ENCODE data around the gene RPS6KC1. TPM values are rescaled to one million over a fixed set of nuclear protein-coding genes. Genes with fewer than 3 reads are reported as not detected.

RPS6KC1 gene
- total and polyA plus RNA-seq, 9 donors = 6.8 to 24.6 (median 18.8) TPM

DNA sequence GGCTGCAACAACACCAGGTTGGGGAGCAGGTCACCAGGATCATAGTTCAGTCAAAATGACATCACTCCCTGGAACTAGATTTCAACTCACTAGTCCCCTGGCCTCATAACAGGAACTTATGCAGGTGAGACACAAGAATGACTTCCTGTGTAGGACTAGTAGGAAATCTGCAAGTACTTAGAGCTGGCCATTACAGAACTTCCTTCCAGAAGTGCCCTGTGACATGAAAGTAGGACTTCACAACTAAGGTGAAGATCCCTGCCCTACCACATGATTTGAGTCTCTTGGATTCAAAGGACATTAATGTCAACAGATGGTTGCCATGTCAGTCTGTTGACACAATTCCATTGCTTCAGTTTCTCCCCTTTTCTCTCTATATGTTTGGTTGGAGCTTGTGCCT lies 223.1 kb downstream of the RPS6KC1 start:
- H3K4me3 ChIP-seq = no peak overlapping the region
- DNase-seq = no peak
- H3K27me3 ChIP-seq = no peaks in the 10 kb centered on the region
- H3K27ac ChIP-seq = no peak overlapping the region
- H3K9me3 ChIP-seq = no peaks in the 10 kb centered on the region
- intact Hi-C loops (cut with DNase I) = no loop called here
- TF ChIP-seq EP300 (IDR thresholded peaks at IDR 0.05) = no peak
- TF ChIP-seq POLR2A (IDR thresholded peaks at IDR 0.05) = no peak
- TF ChIP-seq CTCF (IDR thresholded peaks at IDR 0.05) = no peak
- no peaks in the 10 kb centered on the region for H3K36me3 ChIP-seq
- H3K4me1 ChIP-seq (ENCODE audit: insufficient read depth) = no peaks in the 10 kb centered on the region

DNA sequence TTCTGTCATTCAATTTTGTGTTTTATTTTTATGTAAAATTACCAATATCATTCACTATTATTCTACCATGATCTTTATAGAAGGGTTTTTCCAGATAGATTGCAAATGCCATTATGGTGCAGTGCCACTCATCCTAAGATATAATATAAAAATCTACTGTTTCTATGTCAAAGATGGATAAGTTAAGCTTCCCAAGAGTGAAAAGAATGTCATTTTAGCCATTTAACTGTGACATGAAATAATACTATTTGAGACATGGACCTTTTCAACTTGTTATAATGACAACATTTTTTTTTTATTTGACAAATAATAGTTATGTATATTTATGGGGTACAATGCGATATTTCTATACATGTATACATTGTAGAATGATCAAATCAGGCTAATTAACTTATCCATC lies 224.3 kb downstream of the RPS6KC1 start:
- Histone ChIP-seq H3K36me3 (no peaks in the 10 kb centered on the region), H3K27me3 (no peaks in the 10 kb centered on the region), H3K27ac (no peak overlapping the region), H3K4me3 (no peak overlapping the region), H3K9me3 (no peaks in the 10 kb centered on the region), H3K4me1 (ENCODE audit: insufficient read depth) (no peaks in the 10 kb centered on the region)
- DNase-seq = no peak
- TF ChIP-seq EP300 (IDR thresholded peaks at IDR 0.05) = no peak
- no peak for TF ChIP-seq CTCF (IDR thresholded peaks at IDR 0.05)
- TF ChIP-seq POLR2A (IDR thresholded peaks at IDR 0.05) = no peak
- WGBS, 3 donors = 98 to 100% (median 100%) methylated on average over 1 of the region's 1 CpG
- intact Hi-C loops (cut with DNase I) = no loop called here

GRCh38 chr1:213276236-213276635 lies 225.2 kb downstream of the RPS6KC1 start:
- 96 to 98% (median 97%) methylated on average over 2 of the region's 2 CpGs for WGBS, 3 donors
- intact Hi-C loops (cut with DNase I) = no loop called here
- Histone ChIP-seq H3K9me3 (no peaks in the 10 kb centered on the region), H3K4me1 (ENCODE audit: insufficient read depth) (no peaks in the 10 kb centered on the region), H3K4me3 (no peak overlapping the region), H3K27me3 (no peaks in the 10 kb centered on the region), H3K27ac (no peak overlapping the region), H3K36me3 (no peaks in the 10 kb centered on the region)
- TF ChIP-seq CTCF (IDR thresholded peaks at IDR 0.05) = no peak
- TF ChIP-seq EP300 (IDR thresholded peaks at IDR 0.05) = no peak
- no peak for TF ChIP-seq POLR2A (IDR thresholded peaks at IDR 0.05)
- no peak for DNase-seq

DNA sequence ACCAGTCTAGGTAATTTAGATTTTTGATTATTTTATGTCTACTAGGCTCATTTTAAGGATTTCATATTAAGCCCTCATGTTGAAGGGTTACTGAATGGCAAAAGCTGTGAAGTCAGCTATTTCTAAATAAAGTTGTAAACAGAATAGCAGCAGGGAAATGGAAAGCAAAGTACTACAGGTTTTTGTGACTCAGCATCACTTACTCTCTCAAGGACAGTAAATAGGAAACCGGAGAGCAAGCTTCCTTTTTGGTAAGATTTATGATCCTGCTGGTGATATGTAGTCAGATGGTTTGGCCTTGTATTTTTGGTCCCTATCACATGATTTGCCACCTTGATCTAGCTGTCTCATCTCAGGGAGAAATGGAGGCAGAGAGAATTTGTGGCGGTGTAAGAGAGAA lies 226.0 kb downstream of the RPS6KC1 start:
- 60 to 66% (median 64%) methylated on average over 2 of the region's 2 CpGs for WGBS, 3 donors
- TF ChIP-seq CTCF (IDR thresholded peaks at IDR 0.05) (no peak), POLR2A (IDR thresholded peaks at IDR 0.05) (no peak)
- intact Hi-C loops (cut with DNase I) = no loop called here
- no peaks in the 10 kb centered on the region for H3K9me3 ChIP-seq
- no peaks in the 10 kb centered on the region for H3K36me3 ChIP-seq
- no peaks in the 10 kb centered on the region for H3K4me1 ChIP-seq (ENCODE audit: insufficient read depth)
- H3K27me3 ChIP-seq = no peaks in the 10 kb centered on the region
- H3K4me3 ChIP-seq = no peak overlapping the region
- no peak for DNase-seq
- H3K27ac ChIP-seq = no peak overlapping the region

DNA sequence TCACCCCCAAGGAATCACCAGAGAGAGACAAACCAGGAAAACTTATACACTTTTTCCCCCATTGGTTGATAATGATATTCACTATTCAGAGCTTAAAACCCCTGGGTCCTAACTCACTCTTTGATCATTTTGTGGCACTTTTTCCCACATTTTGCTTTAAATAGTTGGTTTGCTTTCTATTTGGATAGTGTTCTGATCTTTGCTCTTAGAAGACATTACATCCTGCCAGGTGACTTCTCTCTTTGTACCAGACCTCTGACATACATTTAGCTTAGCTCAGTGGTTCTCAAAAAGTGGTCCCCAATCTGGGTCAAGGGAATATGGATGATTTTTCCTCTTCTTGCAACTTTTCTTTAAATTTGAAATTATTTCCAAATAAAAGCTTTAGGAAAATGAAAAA lies 228.4 kb downstream of the RPS6KC1 start:
- TF ChIP-seq POLR2A (IDR thresholded peaks at IDR 0.05) (no peak), CTCF (IDR thresholded peaks at IDR 0.05) (no peak), EP300 (IDR thresholded peaks at IDR 0.05) (no peak)
- Histone ChIP-seq H3K36me3 (no peaks in the 10 kb centered on the region), H3K9me3 (no peaks in the 10 kb centered on the region), H3K4me1 (ENCODE audit: insufficient read depth) (no peaks in the 10 kb centered on the region), H3K27ac (no peak overlapping the region), H3K27me3 (no peaks in the 10 kb centered on the region), H3K4me3 (no peak overlapping the region)
- intact Hi-C loops (cut with DNase I) = no loop called here
- DNase-seq = no peak

All from ovary (tissue), 9 donors.